HG03135 (cell line): Measurements from ENCODE around the gene SLC47A1.
"Not testable (repeated sequence)": the region's sequence is repeated elsewhere in the genome, so short reads cannot be mapped to it uniquely, and the experiment has no call there.

Source experiments
- ATAC-seq: cut with Tn5 transposase; IDR thresholded peaks from one replicate; pipeline ENCODE4 v1.9.1; 2021; ENCODE audit warnings: mild to moderate bottlenecking, moderate library complexity; ENCODE audit not compliant: unreplicated experiment

Gene SLC47A1

GRCh38 chr17:19520641-19521040 is 13.0 kb upstream of the SLC47A1 start:
- no peak for ATAC-seq

- no peak for ATAC-seq
Measured at GRCh38 chr17:19523690-19524089, 10.0 kb upstream of the SLC47A1 start.

GRCh38 chr17:19526950-19527349 is 6.7 kb upstream of the SLC47A1 start:
- not testable (repeated sequence) for ATAC-seq

GRCh38 chr17:19531780-19532501 is 1.7 kb upstream of the SLC47A1 start:
- ATAC-seq = no peak

GRCh38 chr17:19533036-19533717 is 477 bp upstream of the SLC47A1 start:
- ATAC-seq = no peak

- no peak for ATAC-seq
Measured at GRCh38 chr17:19534562-19535149, 1.0 kb downstream of the SLC47A1 start.

- ATAC-seq = no peak
Measured at GRCh38 chr17:19537111-19537510, 3.5 kb downstream of the SLC47A1 start.

GRCh38 chr17:19538095-19539039 is 4.7 kb downstream of the SLC47A1 start:
- no peak for ATAC-seq

GRCh38 chr17:19539040-19539399 is 5.4 kb downstream of the SLC47A1 start:
- ATAC-seq = no peak

GRCh38 chr17:19539841-19540311 is 6.2 kb downstream of the SLC47A1 start:
- no peak for ATAC-seq

GRCh38 chr17:19540706-19541370 is 7.2 kb downstream of the SLC47A1 start:
- ATAC-seq = no peak

GRCh38 chr17:19541445-19541844 is 7.8 kb downstream of the SLC47A1 start:
- no peak for ATAC-seq

- ATAC-seq = no peak
Measured at GRCh38 chr17:19542247-19542646, 8.6 kb downstream of the SLC47A1 start.

GRCh38 chr17:19544366-19544765 is 10.7 kb downstream of the SLC47A1 start:
- no peak for ATAC-seq

- ATAC-seq = no peak
Measured at GRCh38 chr17:19546289-19547065, 12.8 kb downstream of the SLC47A1 start.

GRCh38 chr17:19549746-19550623 is 16.3 kb downstream of the SLC47A1 start:
- ATAC-seq = no peak

GRCh38 chr17:19551165-19551564 is 17.5 kb downstream of the SLC47A1 start:
- no peak for ATAC-seq

- ATAC-seq = no peak
Measured at GRCh38 chr17:19551591-19552148, 18.0 kb downstream of the SLC47A1 start.
